GM18870 (cell line): ENCODE measurements around the gene RRAGC.

ENCODE experiments used
- ATAC-seq: cut with Tn5 transposase; IDR thresholded peaks from one replicate; pipeline ENCODE4 v1.9.1; 2021; ENCODE audit warnings: moderate library complexity; ENCODE audit not compliant: unreplicated experiment

The RRAGC gene, protein sequence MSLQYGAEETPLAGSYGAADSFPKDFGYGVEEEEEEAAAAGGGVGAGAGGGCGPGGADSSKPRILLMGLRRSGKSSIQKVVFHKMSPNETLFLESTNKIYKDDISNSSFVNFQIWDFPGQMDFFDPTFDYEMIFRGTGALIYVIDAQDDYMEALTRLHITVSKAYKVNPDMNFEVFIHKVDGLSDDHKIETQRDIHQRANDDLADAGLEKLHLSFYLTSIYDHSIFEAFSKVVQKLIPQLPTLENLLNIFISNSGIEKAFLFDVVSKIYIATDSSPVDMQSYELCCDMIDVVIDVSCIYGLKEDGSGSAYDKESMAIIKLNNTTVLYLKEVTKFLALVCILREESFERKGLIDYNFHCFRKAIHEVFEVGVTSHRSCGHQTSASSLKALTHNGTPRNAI

DNA sequence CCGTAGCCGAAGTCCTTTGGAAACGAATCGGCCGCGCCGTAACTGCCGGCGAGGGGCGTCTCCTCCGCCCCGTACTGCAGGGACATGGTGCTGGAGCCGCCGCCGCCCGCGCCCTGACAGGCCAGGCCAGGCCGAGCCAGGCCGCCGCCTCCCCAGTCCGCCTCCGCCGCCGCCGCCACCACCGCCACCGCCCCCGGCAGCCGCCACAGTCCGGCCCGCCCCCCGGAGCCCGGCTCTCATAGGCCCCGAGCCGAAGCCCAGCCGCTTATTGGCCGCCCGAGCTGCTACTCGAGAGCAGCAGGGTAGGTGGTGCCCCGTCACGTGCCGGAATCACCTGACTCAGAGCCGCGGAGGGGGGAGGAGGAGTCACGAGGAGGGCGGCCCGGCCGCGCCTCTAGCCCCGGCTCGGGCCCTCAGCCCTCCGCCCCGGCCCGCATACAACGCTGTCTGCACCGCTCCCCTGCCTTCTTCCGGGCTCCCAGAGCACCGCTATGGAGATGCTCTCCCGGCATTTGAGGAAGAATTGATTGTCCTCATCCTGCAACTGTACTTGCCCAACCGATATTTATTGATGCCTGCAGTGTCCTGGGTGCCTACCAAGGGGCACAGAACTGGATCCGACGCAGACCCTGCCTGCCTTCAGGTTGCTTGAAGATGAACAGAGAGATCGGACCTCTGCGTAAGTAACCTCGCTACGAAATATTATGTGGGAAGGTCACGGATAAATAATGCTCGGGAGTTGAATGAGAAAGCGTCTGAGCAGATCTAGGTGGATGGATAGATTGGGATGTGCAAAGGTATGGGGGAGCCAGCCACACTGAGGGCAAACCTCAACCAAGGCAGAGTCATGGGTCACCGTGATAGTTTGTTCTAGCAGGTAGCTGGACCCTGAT lies at the start of gene RRAGC:
RRAGC (minus strand) TSS at position 212 of the 893 bp plus-strand sequence; CDS start at position 86, 126 bp downstream.
- peak; percentile 50 for ATAC-seq

DNA sequence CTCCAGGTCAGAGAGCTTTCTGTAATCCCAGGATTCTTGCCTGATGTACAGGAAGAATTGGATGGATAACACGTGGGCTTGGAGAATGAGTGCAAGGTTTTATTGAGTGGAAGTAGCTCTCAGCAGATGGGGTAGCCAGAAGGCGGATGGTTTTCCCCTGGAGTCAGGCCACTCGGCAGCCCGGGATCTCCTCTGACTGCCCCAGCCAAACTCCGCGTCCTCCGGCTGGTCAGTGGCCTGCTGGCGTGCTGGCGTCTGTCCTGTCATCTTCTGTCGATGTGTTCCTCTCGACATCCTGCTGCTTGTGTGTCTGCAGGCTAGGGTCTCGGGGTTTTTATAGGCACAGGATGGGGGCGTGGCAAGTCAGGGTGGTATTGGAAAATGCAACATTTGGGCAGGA lies 49.2 kb upstream of the RRAGC start:
- no peak for ATAC-seq

DNA sequence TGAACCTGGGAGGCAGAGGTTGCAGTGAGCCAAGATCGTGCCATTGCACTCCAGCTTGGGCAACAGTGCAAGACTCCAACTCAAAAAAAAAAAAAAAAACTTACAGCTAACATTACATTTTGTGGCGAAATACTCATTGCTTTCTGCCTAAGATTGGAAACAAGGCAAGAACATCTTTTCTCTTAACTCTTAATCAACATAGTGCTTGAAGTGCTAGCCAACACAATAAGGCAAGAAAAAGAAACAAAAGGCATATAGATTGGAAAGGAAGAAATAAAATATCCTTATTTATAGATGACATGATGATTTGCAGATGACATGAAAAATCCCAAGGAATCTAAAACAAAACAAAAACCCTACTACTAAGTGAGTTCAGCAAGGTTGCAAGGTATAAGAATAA lies 46.4 kb upstream of the RRAGC start:
- no peak for ATAC-seq

GRCh38 chr1:38899560-38899959 lies 40.0 kb upstream of the RRAGC start:
- ATAC-seq, result no peak

DNA sequence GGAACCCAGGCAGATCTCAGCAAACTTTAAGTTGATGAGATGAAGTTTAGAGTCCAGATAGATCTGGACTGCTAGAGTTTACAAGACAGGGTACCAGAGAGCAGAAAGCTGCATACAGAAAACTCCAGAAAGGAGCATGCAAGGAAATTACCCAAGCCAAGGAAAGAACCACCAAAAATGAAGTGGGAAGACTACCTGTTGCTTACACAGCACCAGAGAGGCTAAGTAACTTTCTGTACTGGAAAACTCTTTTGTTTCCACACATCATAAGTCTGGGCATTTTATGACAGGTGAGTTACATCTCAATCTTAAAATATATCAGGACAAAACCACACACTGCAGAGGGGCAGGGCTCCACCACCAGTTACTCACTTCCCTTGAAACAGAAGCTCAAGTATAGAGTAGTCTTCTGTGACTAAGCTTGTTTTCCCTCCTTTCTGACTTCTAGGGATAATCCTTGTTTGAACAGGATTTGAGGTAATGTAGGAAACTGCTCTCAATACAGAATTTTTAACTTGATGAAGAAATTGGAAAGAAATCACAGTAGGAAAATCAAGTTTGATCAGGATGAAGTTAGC lies 39.2 kb upstream of the RRAGC start:
- ATAC-seq, result no peak

- ATAC-seq, result no peak
Measured at GRCh38 chr1:38896169-38896568, 36.6 kb upstream of the RRAGC start.

DNA sequence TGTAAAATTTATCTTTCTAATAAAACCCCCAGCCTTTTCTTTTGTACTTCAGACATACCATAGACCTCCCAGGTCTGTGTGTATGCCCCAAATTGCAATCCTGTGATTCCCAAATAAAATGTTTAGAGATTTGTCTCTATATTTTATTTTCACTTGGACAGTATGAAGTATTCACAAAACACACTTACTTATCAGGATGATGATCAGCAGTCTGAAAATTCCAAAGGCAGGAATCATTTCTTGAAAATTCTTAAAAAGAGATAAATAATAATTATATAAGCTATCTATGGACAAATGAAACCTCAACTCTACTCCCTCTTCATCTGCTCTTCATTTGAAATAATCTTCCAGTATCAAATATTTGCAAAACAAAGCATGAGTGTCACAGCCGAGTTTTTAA lies 33.4 kb upstream of the RRAGC start:
- ATAC-seq, result no peak

- ATAC-seq, result no peak
Measured at GRCh38 chr1:38891753-38892152, 32.2 kb upstream of the RRAGC start.

DNA sequence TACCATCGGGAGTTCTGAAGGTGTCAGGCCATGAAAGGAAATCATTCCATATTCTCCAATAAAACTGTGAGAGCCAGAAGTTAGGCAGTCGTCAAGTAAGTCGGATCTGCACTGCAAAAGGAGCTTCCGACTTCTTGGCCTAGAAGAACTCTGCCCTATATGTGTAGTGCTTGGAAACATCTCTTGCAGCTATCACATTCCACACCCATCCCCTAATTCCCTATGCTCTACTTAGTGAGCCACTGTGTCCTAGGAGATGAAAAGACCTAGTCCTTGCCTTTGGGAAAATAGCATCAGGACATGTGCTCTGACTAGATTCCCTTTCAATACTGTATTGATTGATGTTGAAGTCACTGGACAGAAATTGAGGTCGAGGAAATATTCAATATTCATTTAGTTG lies 30.0 kb upstream of the RRAGC start:
- no peak for ATAC-seq

GRCh38 chr1:38888423-38889333 lies 29.1 kb upstream of the RRAGC start:
- no peak for ATAC-seq

- ATAC-seq, result no peak
Measured at GRCh38 chr1:38885092-38885491, 25.5 kb upstream of the RRAGC start.

GRCh38 chr1:38881487-38881886 lies 21.9 kb upstream of the RRAGC start, which contains the start of gene GJA9:
Gene GJA9, minus strand, starts transcription at chr1:38881587. Its CDS starts 5,489 bp downstream, at chr1:38876098.
- no peak for ATAC-seq

DNA sequence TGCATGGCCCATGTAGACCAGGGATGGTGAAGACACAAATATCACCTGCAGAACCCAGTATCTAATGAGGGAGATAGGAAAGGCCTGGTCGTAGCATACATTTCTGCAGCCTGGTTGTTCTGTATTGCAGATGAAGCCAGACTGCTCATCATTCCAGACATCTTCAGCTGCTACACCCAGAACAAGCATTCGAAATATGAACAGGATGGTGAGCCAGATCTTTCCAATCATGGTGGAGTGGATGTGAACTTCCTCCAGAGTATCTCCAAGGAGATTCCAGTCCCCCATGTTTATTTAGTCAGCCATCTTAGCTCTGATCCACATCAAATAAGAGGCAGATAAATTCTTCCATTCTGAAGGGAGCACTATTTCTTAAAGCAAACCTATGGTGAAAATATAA lies 16.2 kb upstream of the RRAGC start:
- ATAC-seq, result no peak

GRCh38 chr1:38873027-38873969 lies 13.7 kb upstream of the RRAGC start, which contains the start of gene MYCBP:
Gene MYCBP, minus strand, starts transcription at chr1:38873348. Its CDS starts 43 bp downstream, at chr1:38873305.
- ATAC-seq, result peak; percentile 91

DNA sequence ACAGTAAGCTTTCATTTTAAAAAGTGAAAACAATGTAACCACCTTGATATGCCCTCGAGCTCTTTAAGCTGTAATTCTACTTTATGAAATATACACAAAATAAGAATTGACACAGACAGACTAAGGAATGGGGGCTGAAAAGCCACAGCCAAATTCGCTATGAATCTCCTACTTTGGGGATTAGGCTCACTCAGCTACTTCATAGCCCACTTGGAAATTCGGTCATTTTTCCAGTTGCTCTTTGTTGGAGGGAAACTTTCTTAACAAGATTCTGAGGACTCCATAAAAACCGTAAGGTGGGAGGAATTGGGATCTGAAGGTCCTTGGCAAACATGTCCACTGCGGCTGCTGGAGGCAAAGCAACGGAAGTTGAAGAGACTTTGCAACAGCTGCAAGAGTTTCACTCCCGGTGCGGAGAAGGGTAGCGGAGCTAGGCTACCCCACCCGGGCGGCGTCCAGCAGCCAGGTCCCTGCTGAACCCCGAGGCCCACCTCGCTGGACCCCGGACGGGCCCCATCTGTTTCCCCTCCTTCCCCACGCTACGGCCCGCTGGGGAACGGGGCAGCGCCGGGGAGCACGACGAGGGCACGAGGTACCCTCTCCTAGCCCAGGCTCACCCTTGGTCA lies 12.9 kb upstream of the RRAGC start:
- peak; percentile 29 for ATAC-seq

- no peak for ATAC-seq
Measured at GRCh38 chr1:38870996-38871395, 11.4 kb upstream of the RRAGC start.

DNA sequence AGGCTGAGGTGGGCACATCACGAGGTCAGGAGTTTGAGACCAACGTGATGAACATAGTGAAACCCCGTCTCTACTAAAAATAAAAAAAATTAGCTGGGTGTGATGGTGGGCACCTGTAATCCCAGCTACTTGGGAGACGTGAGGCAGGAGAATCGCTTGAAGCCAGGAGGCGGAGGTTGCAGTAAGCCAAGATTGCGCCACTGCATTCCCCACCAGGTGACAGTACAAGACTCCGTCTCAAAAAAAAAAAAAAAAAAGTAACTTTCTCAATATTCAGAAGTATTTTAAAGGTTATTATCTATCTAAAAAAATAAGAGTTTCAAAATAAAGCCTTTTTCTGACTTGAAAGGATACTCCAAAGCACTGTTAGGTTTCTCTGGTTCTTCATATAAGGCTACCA lies 7.6 kb upstream of the RRAGC start:
- ATAC-seq, result no peak

GRCh38 chr1:38865112-38865715 lies 5.6 kb upstream of the RRAGC start:
- ATAC-seq, result no peak
